ENCODE data around the gene KRT7. TPM values are rescaled to one million over a fixed set of nuclear protein-coding genes. Genes with fewer than 3 reads are reported as not detected.

KRT7 gene
- total RNA-seq, 1 donor from 2014 or later, result 664 TPM

GRCh38 chr12:52263761-52264434, 30.9 kb downstream of the KRT7 start:
- peak; percentile 31 for DNase-seq
- no peak for ATAC-seq
- intact Hi-C loops (cut with DNase I), result no loop called here
- peaks cover 10% of the 10 kb centered on the region for H3K27me3 ChIP-seq
- H3K4me1 ChIP-seq, result no peaks in the 10 kb centered on the region
- H3K9me3 ChIP-seq, result no peaks in the 10 kb centered on the region
- no peak overlapping the region for H3K4me3 ChIP-seq
- no peaks in the 10 kb centered on the region for H3K36me3 ChIP-seq
- no peak overlapping the region for H3K27ac ChIP-seq
- TF ChIP-seq CTCF (IDR thresholded peaks at IDR 0.05), result no peak

GRCh38 chr12:52264435-52264825, 31.4 kb downstream of the KRT7 start:
- no peak overlapping the region for H3K27ac ChIP-seq
- DNase-seq, result no peak
- H3K9me3 ChIP-seq, result no peaks in the 10 kb centered on the region
- no peak for ATAC-seq
- H3K36me3 ChIP-seq, result no peaks in the 10 kb centered on the region
- no peaks in the 10 kb centered on the region for H3K4me1 ChIP-seq
- H3K27me3 ChIP-seq, result peaks cover 5% of the 10 kb centered on the region
- TF ChIP-seq CTCF (IDR thresholded peaks at IDR 0.05), result no peak
- H3K4me3 ChIP-seq, result no peak overlapping the region
- intact Hi-C loops (cut with DNase I), result no loop called here

- intact Hi-C loops (cut with DNase I), result no loop called here
- no peaks in the 10 kb centered on the region for H3K4me1 ChIP-seq
- no peak overlapping the region for H3K4me3 ChIP-seq
- no peaks in the 10 kb centered on the region for H3K9me3 ChIP-seq
- TF ChIP-seq CTCF (IDR thresholded peaks at IDR 0.05), result no peak
- peaks cover 9% of the 10 kb centered on the region for H3K27me3 ChIP-seq
- H3K27ac ChIP-seq, result no peak overlapping the region
- no peaks in the 10 kb centered on the region for H3K36me3 ChIP-seq
- no peak for DNase-seq
- no peak for ATAC-seq
These were observed 33.5 kb downstream of the KRT7 start for GRCh38 chr12:52266514-52266913.

GRCh38 chr12:52267266-52267665, 34.2 kb downstream of the KRT7 start:
- Histone ChIP-seq H3K4me1 (no peaks in the 10 kb centered on the region), H3K9me3 (no peaks in the 10 kb centered on the region), H3K27me3 (peaks cover 9% of the 10 kb centered on the region), H3K36me3 (no peaks in the 10 kb centered on the region), H3K27ac (no peak overlapping the region), H3K4me3 (no peak overlapping the region)
- DNase-seq (no peak), ATAC-seq (no peak)
- no peak for TF ChIP-seq CTCF (IDR thresholded peaks at IDR 0.05)
- intact Hi-C loops (cut with DNase I), result no loop called here

- intact Hi-C loops (cut with DNase I), result no loop called here
- Histone ChIP-seq H3K36me3 (no peaks in the 10 kb centered on the region), H3K4me1 (no peaks in the 10 kb centered on the region), H3K4me3 (no peak overlapping the region), H3K27me3 (peaks cover 9% of the 10 kb centered on the region), H3K9me3 (no peaks in the 10 kb centered on the region), H3K27ac (no peak overlapping the region)
- no peak for ATAC-seq
- TF ChIP-seq CTCF (IDR thresholded peaks at IDR 0.05), result no peak
- no peak for DNase-seq
These were observed 34.7 kb downstream of the KRT7 start for GRCh38 chr12:52267699-52268098.

- H3K36me3 ChIP-seq, result no peaks in the 10 kb centered on the region
- H3K27me3 ChIP-seq, result peaks cover 9% of the 10 kb centered on the region
- no peaks in the 10 kb centered on the region for H3K4me1 ChIP-seq
- no peak for TF ChIP-seq CTCF (IDR thresholded peaks at IDR 0.05)
- ATAC-seq (no peak), DNase-seq (no peak)
- intact Hi-C loops (cut with DNase I), result no loop called here
- no peak overlapping the region for H3K4me3 ChIP-seq
- no peaks in the 10 kb centered on the region for H3K9me3 ChIP-seq
- H3K27ac ChIP-seq, result no peak overlapping the region
These were observed 35.2 kb downstream of the KRT7 start for GRCh38 chr12:52268212-52268611.

All from upper lobe of right lung (tissue), 1 donor.